ENCODE data around the gene MOSPD3.

Gene MOSPD3

DNA sequence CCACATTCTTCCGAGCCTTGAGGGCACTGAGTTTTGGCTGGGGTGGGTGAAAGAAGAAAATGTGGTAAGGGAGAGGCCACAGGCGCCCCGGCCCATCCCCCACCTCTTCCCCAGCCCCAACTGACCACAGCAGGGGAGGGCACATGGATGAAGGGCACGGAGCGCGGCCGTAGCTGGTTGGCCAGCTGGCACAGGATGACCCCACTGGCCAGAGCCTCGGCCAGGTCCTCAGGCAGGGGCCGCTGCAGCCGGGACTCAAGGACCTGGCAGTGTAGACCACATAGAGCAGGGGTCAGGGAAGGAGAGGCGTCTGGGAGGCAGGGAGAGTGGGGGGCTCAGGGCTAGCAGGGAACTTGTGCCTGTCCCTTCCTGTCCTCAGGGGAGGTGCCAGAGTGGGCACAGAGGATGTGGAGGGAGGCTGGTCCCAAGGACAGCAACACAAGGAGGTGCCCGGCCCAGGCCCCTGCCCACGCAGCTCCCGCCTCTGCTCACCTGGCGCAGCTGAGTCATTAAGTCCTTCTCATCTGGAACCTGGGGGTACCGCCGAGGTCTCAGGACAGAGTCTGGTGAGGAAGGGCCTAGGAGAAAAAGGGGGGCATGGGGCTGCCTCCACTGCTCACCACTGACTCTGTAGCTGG is 36.5 kb upstream of the MOSPD3 start:
- DNase-seq = no peak

- no peak for DNase-seq
Observed at GRCh38 chr7:100576384-100576993, 35.9 kb upstream of the MOSPD3 start.

- no peak for DNase-seq
Observed at GRCh38 chr7:100577103-100577502, 35.2 kb upstream of the MOSPD3 start.

- DNase-seq = no peak
Observed at GRCh38 chr7:100577507-100577906, 34.8 kb upstream of the MOSPD3 start.

DNA sequence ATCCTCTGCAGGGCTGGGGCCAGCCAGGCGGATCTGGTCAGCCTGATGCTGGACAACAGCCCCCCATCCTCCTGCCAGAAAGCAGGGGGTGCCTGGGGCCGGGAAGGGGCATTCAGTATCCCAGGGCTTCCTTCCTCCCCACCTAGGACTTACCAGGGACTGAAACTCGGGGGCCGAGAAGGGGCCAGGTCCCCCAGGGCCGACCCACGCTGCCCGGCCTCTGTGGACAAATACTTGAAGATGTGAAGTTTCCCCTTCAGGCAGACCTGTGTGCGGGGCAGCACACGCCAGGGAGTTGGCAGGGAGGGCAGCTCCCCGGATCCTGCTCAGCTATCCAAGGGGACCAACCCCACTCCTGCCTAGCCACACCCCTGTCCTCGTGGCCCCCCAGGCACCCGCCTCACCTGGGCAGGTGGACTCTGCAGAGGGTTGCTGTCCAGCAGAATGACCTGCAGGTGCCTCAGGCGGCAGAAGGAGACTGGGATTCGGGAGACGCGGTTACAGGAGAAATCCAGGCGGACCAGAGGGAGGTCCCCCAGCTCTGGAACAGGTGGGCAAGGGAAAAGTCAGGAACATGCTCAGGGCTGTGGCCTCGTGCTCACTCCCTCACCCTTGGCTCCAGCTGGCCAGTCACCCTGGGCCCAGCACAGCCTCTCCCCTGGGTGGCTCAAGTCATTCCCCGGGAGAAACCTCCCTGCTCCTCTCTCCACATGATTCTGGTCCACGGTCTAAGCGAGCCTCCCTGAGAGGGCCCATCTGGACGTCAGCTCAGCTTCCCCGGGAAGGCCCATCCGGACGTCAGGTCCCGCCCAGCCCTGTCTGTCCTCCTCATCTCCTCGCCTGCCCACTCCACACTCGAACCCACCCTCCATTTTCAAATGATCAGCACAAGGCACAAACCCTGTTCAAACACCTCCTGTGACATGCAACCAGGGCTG is 33.8 kb upstream of the MOSPD3 start:
- DNase-seq = no peak

DNA sequence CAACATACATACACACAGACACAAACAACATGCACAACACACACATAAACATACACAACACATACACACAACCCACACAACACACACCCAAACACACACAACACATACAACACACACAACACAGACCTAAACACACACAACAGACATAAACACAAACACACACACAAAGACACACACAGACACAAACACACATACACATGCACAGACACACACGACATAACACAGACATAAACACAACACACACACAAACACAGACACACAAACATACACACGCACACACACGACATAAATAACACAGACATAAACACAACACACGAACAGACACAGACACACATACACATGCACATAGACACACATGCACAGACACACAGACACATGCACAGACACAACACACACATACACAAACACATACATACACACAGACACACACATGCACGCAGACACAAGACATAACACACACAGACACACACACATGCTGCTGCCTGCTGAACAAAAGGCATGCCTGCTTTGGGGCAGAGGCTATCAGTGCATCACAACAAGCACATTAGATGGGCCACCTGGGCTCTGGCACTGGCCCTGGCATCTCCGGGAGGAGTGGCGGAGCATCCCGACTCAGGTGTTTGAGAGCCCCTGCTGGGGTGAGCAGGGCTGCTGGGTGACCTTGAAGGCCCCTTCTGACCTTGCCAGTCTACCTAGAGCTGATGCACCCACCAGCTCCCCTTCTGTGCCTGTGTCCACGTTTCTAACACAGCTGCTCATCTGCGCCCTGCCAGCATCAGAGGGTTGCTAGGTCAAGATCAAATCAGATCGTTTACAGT is 31.7 kb upstream of the MOSPD3 start:
- no peak for DNase-seq

DNA sequence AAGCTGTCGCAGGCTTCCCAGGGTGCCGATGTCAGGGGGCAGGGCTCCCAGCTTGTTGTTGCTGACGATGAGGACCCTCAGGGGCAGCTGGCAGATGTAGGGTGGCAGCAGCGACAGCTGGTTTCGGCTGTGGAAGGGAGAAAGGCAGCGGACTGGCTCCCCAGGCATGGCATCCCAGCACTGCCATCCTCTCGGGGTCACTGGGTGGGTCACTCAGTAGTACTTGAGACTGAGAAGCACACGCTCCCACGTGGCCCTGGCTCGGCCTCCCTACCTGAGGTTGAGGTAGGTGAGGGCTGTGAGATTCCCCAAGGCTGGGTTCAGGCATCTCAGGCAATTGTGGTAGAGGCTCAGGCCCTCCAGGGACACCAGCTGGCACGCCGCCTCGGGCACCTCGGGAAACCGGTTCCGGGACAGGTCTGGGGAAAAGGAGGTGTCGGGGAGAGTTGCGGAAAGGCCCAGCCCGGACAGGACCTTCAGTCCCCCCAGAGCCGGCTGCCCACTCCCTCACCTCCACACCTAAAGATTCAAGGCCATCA is 30.2 kb upstream of the MOSPD3 start:
- DNase-seq = no peak

DNA sequence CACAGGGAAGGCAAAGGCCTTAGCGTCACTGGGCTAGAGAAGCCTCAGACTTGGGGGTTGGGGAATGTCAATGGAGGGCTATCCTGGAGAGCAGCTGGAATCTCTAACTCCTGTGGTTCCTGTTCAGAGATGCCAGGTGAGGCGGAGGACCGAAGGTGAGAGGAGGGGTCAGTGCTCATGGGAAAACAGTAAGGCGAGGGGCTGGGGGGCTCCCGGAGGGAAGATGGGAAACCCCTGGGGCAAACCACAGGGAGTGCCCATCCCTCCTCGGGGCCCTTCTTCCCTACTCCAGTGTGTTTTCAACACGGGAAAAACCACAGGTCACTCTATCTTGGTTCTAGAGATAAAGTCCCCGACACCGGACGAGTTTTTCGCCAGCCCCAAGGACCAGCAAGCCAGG is 29.7 kb upstream of the MOSPD3 start:
- DNase-seq = no peak

DNA sequence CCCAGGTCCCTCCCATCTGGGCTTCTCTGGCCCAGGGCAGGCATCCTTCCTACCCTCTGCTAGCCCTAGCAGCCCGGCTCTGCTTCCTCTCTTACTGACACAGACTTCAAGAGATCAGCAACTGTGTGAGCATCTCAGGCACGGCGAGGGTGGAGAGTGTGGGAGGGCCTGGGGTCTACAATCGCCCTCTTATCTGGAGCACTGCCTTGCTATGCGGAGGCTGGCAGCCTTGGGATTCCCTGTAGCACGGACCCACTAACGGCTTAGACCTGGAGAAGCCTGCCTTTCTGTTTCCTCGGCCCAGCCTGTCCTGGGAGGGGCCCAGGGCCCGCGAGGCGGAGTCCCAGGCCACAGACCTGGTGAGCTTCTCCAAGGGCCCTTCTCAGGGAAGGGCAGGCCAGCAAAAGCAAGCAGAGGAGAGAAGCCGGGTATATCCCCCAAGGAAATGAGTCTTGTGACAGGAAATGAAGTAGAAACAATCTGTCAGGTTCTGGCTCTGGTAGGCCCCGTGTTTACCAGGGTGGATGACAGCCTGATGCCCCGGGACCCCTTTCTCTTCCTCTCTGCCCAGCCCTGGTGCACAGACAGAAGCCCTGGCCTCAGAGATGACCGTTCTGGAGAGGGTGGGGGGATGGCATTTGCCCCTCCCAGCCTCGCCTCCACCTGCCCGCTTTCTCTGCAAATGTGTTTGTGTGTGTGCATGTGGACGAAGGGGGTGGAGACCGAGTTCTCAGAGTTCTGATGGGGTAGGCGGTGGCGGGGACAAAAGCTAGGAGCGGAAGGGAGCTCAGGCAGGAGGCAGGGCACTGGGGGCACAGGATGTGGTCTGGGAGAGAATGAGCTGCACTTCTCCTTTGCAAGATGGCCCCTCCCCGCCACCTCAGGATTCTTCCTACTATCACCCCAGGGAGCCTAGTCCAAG is 28.9 kb upstream of the MOSPD3 start:
- no peak for DNase-seq

DNA sequence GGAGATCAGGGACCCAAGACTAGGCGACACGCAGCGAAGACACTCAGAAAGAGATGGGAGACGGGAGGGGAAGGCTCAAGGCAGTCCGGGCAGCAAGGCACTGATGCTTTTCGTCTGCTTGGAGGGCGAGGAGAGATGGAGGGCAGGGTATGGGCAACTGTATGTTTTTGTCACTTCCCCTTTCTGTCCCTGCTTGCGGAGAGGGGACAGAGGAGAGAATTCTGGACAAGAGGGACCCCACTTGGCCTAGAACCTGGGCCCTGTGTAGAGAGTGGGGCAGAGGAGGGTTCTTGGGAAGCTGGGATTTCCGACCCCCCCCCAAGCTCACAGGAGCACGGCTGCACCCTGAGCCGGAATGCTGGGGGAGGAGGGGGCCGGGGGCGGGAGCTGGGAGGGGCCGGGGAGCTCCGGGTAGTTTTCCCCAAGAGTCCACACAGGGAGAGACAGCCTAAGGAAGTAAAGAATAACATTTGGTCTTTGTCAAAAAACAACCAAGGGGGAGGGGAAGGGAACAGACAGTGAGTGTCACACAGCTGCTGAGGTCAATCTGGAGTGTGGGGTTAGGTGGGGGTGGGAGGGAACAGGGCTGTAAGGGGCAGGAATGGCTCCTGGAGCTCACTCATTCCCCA is 28.2 kb upstream of the MOSPD3 start:
- DNase-seq = no peak

- peak; percentile 52 to 73 (median 55) for DNase-seq
Observed at GRCh38 chr7:100584683-100585510, 27.4 kb upstream of the MOSPD3 start.

GRCh38 chr7:100585511-100586265 is 26.7 kb upstream of the MOSPD3 start, which contains the start of gene LRCH4:
TSS of gene LRCH4 (minus strand) at chr7:100586129. CDS start at chr7:100586100, 29 bp downstream.
- DNase-seq = peak; percentile 77 to 82 (median 77)

DNA sequence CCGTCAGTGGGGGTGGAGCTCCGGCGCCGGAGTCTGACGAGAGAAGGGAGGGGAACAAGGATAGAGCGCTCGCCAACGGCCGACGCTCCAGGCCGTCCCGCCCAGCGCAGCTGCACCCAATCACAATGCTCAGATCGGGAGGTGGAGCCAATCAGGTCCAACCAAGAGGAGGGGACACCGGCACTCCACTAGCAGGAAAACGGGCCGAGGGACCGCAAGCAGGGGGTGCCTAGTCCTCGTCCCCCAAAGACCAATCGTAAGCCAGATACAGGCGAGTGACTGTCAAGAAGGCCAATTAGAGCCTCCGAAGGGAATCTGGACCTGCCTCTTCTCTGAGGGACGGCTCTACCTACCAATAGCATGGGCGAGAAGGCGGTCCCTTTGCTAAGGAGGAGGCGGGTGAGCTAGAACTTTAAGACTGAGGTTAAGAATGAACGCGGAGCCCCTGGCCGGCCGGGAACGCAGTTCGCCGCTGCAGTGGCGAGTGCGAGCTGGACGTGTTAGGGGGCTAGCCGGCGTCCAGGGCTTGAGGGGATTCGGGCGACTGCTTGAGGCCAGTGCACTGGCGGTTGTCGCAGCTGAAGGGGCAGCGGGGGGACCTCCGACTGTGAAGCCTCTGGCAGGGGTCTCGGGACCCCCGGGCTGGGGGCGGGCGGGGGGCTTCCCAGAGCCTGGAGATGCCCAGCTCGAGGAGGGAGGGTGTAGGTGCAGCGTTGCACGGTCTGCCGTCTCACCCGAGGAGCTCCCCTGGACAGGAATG is 25.9 kb upstream of the MOSPD3 start, which contains the start of gene FBXO24:
Gene FBXO24 (plus strand): TSS at position 63 of the 760 bp plus-strand sequence. CDS start 298 bp downstream, at position 361.
- DNase-seq = peak; percentile 99 to 100 (median 100)

GRCh38 chr7:100588438-100588837 is 23.9 kb upstream of the MOSPD3 start:
- no peak for DNase-seq

DNA sequence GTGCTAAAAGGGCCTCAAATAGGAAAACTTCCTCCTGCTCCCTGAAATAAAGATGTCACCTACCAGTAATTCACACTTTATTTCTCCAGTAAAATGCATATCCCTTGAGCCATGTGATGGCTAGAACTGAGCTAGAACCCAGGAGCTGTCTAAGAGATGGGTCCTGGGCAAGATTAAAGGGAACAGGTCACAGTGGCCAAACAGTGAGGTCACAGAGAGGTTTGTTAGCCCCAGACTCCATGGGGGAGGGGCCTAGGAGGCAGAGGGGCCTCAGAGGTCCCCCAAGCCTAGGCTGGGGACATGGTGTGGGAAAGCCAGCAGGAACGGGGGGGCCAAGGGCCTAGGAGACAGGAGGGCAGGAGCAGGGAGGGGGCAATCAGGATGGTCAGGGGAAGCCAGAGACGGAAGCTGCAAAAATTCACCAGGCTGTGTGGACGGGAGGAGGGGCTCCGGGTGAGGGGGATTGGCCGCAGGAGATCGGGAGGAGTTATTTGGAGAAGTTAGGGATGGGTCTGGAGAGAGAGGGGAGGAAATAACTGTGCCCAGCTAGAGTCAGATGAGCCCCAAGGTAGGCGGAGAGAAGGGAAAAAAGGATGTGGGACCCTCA is 22.9 kb upstream of the MOSPD3 start:
- no peak for DNase-seq

- DNase-seq = no peak
Observed at GRCh38 chr7:100590077-100590737, 22.1 kb upstream of the MOSPD3 start.

GRCh38 chr7:100591596-100591995 is 20.7 kb upstream of the MOSPD3 start:
- no peak for DNase-seq

All from NCI-H1417 (cell line).